Common myeloid progenitor, CD34-positive (primary cell): ENCODE data around the gene EFNA4.

Experiments used
- CTCF ChIA-PET: fragments of 350-600 bp; sonication (Branson Sonifier 250); formaldehyde crosslinking; loops from one replicate; lab custom pipeline; 2021; ENCODE audit warnings: antibody characterized with exemption; lab: Charles Lee
- POLR2A ChIA-PET: fragments of 350-600 bp; sonication (Branson Sonifier 250); formaldehyde crosslinking; loops from one replicate; lab custom pipeline; 2021; ENCODE audit warnings: antibody characterized with exemption; lab: Charles Lee
- DNase-seq, 3 donors: peaks; one replicate each; pipeline versions ENCODE4 v3.0.0 to v3.0.0-alpha.2; 2013
- H3K27ac ChIP-seq, 2 experiments: 1 replicate in 1 of 2; 2 replicates in 1 of 2; pipeline ENCODE4 v1.7.0; 2013; ENCODE audit warnings: inconsistent platforms in 2 of 2, low read length in 2 of 2, mild to moderate bottlenecking in 2 of 2, low read depth in 1 of 2, moderate library complexity in 1 of 2; ENCODE audit not compliant: severe bottlenecking in 2 of 2, insufficient read depth in 1 of 2, poor library complexity in 1 of 2
- H3K27me3 ChIP-seq, 5 experiments: replicated peaks in 2 of 5; 1 replicate in 3 of 5; 2 replicates in 2 of 5; pipeline versions ENCODE4 v1.6.1 to v1.7.0; 2013; ENCODE audit warnings: low read length in 4 of 5, mild to moderate bottlenecking in 2 of 5, moderate library complexity in 2 of 5, inconsistent platforms in 1 of 5; ENCODE audit not compliant: insufficient read depth in 5 of 5, control insufficient read depth in 4 of 5
- H3K36me3 ChIP-seq, 4 experiments: 1 replicate in 2 of 4; 2 replicates in 2 of 4; pipeline versions ENCODE4 v1.6.1 to v1.7.0; 2013; ENCODE audit warnings: low read length in 3 of 4, control low read depth in 1 of 4, mild to moderate bottlenecking in 1 of 4; ENCODE audit not compliant: control insufficient read depth in 4 of 4, insufficient read depth in 4 of 4
- H3K4me1 ChIP-seq, 4 experiments: 1 replicate in 3 of 4; 2 replicates in 1 of 4; pipeline versions ENCODE4 v1.6.1 to v1.7.1; 2013; ENCODE audit warnings: low read length in 3 of 4, mild to moderate bottlenecking in 3 of 4, control low read depth in 1 of 4, inconsistent platforms in 1 of 4, moderate library complexity in 1 of 4; ENCODE audit not compliant: control insufficient read depth in 4 of 4, insufficient read depth in 4 of 4; ENCODE audit errors: control extremely low read depth in 1 of 4
- H3K4me3 ChIP-seq, 7 experiments: 1 replicate in 4 of 7; 2 replicates in 3 of 7; pipeline versions ENCODE4 v1.5.1 to v1.7.0; 2013; ENCODE audit warnings: mild to moderate bottlenecking in 7 of 7, low read length in 6 of 7, moderate library complexity in 6 of 7, inconsistent platforms in 2 of 7, low read depth in 2 of 7, control low read depth in 1 of 7; ENCODE audit not compliant: insufficient read depth in 4 of 7, control insufficient read depth in 1 of 7; ENCODE audit errors: extremely low read depth in 1 of 7
- H3K9me3 ChIP-seq, 5 experiments: 1 replicate in 4 of 5; 2 replicates in 1 of 5; pipeline versions ENCODE4 v1.6.1 to v1.7.1; 2013; ENCODE audit warnings: low read length in 4 of 5, mild to moderate bottlenecking in 2 of 5, inconsistent platforms in 1 of 5, low read depth in 1 of 5, moderate library complexity in 1 of 5; ENCODE audit not compliant: control insufficient read depth in 4 of 5, insufficient read depth in 2 of 5; ENCODE audit errors: control extremely low read depth in 1 of 5
- WGBS: methylation state at CpG from one replicate; pipeline ENCODE4 v1.1.5; 2013; ENCODE audit not compliant: insufficient coverage; 5-methylcytosine and 5-hydroxymethylcytosine counted together

The EFNA4 gene

DNA sequence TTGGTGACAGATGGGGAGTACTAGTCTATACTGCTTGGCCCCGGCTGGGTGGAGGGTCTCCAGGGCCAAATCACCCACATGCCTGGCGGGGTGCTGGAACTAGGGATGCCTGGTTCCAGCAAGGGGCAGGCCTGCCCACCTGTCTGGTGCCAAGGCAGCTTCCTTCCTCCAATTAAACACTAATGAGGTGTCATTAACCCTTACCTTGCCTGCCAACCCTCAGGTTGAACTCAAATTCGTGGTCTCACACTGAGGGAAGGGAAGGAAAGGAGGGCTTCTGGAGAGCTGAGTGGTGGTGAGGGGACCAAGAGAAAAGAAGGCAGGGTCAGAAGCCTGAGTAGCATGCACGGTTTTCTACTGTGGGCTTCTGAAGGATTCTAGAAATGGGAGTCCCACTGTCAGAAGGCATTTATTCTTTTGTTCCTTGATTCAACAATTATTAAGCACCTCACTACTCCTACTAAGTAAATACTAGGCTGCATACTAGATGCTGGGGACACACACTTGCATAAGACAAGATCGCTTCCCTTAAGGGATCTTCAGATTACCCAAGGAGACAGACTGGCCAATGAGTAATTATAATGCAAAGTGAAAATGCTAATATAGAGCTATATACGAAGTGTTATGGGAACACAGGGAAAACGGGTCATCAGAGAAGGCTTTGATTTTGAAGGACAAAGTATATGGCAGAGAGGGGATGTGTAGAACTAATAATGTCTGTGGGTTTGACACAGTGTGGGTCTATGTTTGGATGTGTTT, 9.2 kb downstream of the EFNA4 start:
- Histone ChIP-seq H3K9me3 (no peaks in the 10 kb centered on the region), H3K27ac (no peak overlapping the region), H3K4me3 (no peak overlapping the region), H3K36me3 (peaks cover 0 to 11% (median 5%) of the 10 kb centered on the region in 4 experiments), H3K4me1 (peaks cover 0 to 40% (median 26%) of the 10 kb centered on the region in 4 experiments), H3K27me3 (peaks cover 0 to 2% (median 0%) of the 10 kb centered on the region in 5 experiments)
- 83% methylated on average over 5 of the region's 7 CpGs for WGBS
- ChIA-PET POLR2A (no interaction called here), CTCF (interaction anchor here (0.8 to 11.6 kb wide), 7 partner anchors 8 to 71 kb away, joined by 3 to 121 read pairs (median 7); partner anchors contain the start of gene EFNA4)
- DNase-seq, result no peak

DNA sequence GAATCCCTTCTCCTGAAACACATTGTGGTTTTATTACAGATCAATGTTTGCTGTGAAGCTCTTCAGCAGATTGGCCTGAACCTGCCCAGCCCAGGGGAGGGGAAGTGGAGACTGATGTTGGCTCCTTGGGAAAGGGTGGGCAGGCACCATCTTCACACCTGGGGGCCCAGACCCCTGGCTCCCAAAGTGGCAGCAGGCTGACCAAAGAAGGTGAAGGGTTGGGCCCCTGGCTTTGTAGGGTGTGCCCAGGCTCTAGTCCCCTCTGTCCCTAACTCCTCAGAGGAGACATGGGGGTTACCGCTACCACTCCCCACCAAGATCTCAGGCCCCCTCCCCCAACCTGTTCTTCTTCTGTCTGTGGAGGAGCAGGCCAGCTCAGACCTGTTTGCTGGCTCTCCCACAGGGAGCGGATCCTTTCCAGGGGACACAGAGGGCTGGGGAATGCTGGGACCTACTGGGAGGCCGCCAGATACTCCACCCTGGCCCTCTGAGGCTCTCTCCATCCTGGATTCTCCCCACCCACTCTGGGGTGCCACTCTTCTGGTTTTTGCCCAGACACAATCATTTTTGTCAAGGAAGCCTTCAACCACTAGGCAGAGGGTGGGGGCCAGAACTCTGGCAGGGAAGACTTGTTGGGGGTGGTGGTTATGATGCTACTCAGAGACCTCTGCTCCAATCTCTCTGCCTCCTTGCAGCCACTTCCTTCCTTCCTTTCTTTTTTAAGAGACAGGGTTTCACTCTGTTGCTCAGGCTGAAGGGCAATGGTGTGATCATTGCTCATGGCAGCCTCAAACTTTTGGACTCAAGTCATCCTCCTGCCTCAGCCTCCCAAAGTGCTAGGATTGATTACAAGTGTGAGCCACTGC, 10.1 kb downstream of the EFNA4 start:
- peak; percentile 51 to 90 (median 84) for DNase-seq
- peaks cover 0 to 9% (median 4%) of the 10 kb centered on the region in 4 experiments for H3K36me3 ChIP-seq
- H3K9me3 ChIP-seq, result no peaks in the 10 kb centered on the region
- H3K27me3 ChIP-seq, result peaks cover 0 to 11% (median 2%) of the 10 kb centered on the region in 5 experiments
- CTCF ChIA-PET, result interaction anchor here (0.8 to 11.6 kb wide), 7 partner anchors 9 to 99 kb away, joined by 3 to 121 read pairs (median 6); partner anchors contain the start of genes EFNA4 and KRTCAP2
- no peak overlapping the region for H3K27ac ChIP-seq
- H3K4me1 ChIP-seq, result peaks cover 0 to 45% (median 28%) of the 10 kb centered on the region in 4 experiments
- POLR2A ChIA-PET, result interaction anchor here (0.6 kb wide), 1 partner anchor 73 kb away, joined by 3 read pairs; no protein-coding TSS in a partner anchor
- no peak overlapping the region for H3K4me3 ChIP-seq
- 81% methylated on average over 2 of the region's 3 CpGs for WGBS

DNA sequence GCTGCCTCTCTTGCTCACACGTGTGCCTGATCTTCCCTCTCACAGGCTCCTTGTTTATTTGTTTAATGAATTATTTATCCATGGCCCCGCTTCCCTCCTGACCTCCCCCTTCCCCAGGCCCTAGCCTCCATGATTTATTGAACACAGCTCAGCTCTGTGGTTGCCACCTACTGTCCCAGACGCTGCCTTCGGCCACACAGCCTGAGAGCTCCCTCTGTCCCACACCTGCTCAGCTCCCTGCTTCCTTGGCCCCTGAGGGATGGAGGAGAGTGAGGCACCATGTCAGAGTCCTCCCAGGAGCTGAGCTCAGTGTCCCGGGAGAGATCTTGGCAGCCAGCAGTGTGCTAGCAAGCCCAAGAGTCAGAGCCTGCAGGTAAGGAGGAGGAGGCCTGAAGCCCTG, 12.0 kb downstream of the EFNA4 start:
- POLR2A ChIA-PET, result no interaction called here
- Histone ChIP-seq H3K9me3 (no peaks in the 10 kb centered on the region), H3K27me3 (peaks cover 0 to 28% (median 15%) of the 10 kb centered on the region in 5 experiments), H3K4me1 (peaks cover 0 to 60% (median 41%) of the 10 kb centered on the region in 4 experiments), H3K36me3 (no peaks in the 10 kb centered on the region), H3K4me3 (no peak overlapping the region), H3K27ac (no peak overlapping the region)
- 100% methylated on average over 3 of the region's 5 CpGs for WGBS
- CTCF ChIA-PET, result interaction anchor here (1.0 to 11.6 kb wide), 10 partner anchors 9 to 610 kb away, joined by 3 to 121 read pairs (median 4); partner anchors contain the start of genes EFNA4 and KRTCAP2
- no peak for DNase-seq

- Histone ChIP-seq H3K27me3 (peaks cover 0 to 36% (median 22%) of the 10 kb centered on the region in 5 experiments), H3K4me3 (no peak overlapping the region), H3K9me3 (no peaks in the 10 kb centered on the region), H3K36me3 (no peaks in the 10 kb centered on the region), H3K27ac (no peak overlapping the region), H3K4me1 (peaks cover 2 to 61% (median 42%) of the 10 kb centered on the region in 4 experiments)
- 100% methylated on average over 1 of the region's 1 CpG for WGBS
- no peak for DNase-seq
- ChIA-PET POLR2A (no interaction called here), CTCF (interaction anchor here (1.0 to 11.6 kb wide), 8 partner anchors 8 to 516 kb away, joined by 3 to 121 read pairs (median 4); partner anchors contain the start of gene EFNA4)
These were observed 12.8 kb downstream of the EFNA4 start for GRCh38 chr1:155076371-155076770.

- Histone ChIP-seq H3K4me1 (peaks cover 3 to 64% (median 47%) of the 10 kb centered on the region in 4 experiments), H3K27ac (no peak overlapping the region), H3K36me3 (no peaks in the 10 kb centered on the region), H3K27me3 (peaks cover 0 to 46% (median 27%) of the 10 kb centered on the region in 5 experiments), H3K9me3 (no peaks in the 10 kb centered on the region), H3K4me3 (no peak overlapping the region)
- no peak for DNase-seq
- ChIA-PET POLR2A (no interaction called here), CTCF (interaction anchor here (3.1 to 11.6 kb wide), 2 partner anchors 13 to 24 kb away, joined by 13 to 121 read pairs; partner anchors contain the start of gene EFNA4)
- 97% methylated on average over 3 of the region's 3 CpGs for whole genome bisulfite sequencing
These were observed 13.8 kb downstream of the EFNA4 start for GRCh38 chr1:155077346-155077745.

GRCh38 chr1:155077758-155078445, 14.4 kb downstream of the EFNA4 start:
- no peak overlapping the region for H3K27ac ChIP-seq
- H3K4me1 ChIP-seq, result peaks cover 3 to 65% (median 52%) of the 10 kb centered on the region in 4 experiments
- peaks cover 0 to 52% (median 33%) of the 10 kb centered on the region in 5 experiments for H3K27me3 ChIP-seq
- no peaks in the 10 kb centered on the region for H3K36me3 ChIP-seq
- DNase-seq, result no peak
- H3K9me3 ChIP-seq, result no peaks in the 10 kb centered on the region
- H3K4me3 ChIP-seq, result peak overlapping the region in 1 of 7 experiments; percentile 8
- CTCF ChIA-PET, result interaction anchor here (3.1 to 11.6 kb wide), 2 partner anchors 14 to 24 kb away, joined by 13 to 121 read pairs; partner anchors contain the start of gene EFNA4
- 91% methylated on average over 4 of the region's 4 CpGs for WGBS
- POLR2A ChIA-PET, result no interaction called here
